SK-N-MC (cell line): ENCODE results near the gene NKAIN2.

Source experiments
- EZH2 ChIP-seq: fragments of 200-600 bp; sonication (generic); IDR thresholded peaks from one replicate; pipeline ENCODE4 v1.6.1; 2017; ENCODE audit warnings: antibody characterized with exemption
- POLR2AphosphoS5 ChIP-seq: IDR thresholded peaks from 2 replicates; pipeline ENCODE4 v1.6.1; 2012; ENCODE audit warnings: mild to moderate bottlenecking, low read depth, low read length, borderline replicate concordance

- no peak for TF ChIP-seq EZH2
- TF ChIP-seq POLR2AphosphoS5 = no peak
These were observed 456.7 kb downstream of the NKAIN2 start for GRCh38 chr6:124260337-124260736.
